ENCODE results near the gene RSPH3.

GRCh38 chr6:159017757-159018559, 18.0 kb upstream of the RSPH3 start:
- no peak for TF ChIP-seq CTCF (conservative IDR thresholded peaks at IDR 0.05)
- TF ChIP-seq ZFX (IDR thresholded peaks at IDR 0.05) = no peak

Measured in C4-2B (cell line).